Adrenal gland (tissue), 5 donors: ENCODE measurements around the gene CELF2.

ENCODE experiments used
- POLR2A ChIP-seq, 2 donors: fragments of 450-650 bp; IDR thresholded peaks; one replicate each; pipeline ENCODE4 v1.6.1; 2017; ENCODE audit warnings: antibody characterized with exemption in 2 of 2, mild to moderate bottlenecking in 2 of 2, moderate library complexity in 1 of 2
- TF ChIP-seq, protein P1 (sequence below), 6 experiments: fragments of 450-650 bp in 4 of 6; fragments of 200-600 bp in 2 of 6; sonication (generic) in 1 of 6; IDR thresholded peaks; 1 replicate in 5 of 6; 2 replicates in 1 of 6; pipeline versions ENCODE4 v1.5.1 to v1.8.0; 2016 to 2021; ENCODE audit warnings: antibody characterized with exemption in 6 of 6, mild to moderate bottlenecking in 2 of 6, moderate library complexity in 1 of 6
- donor health status: DM: no; HTN: no; CAD: no.

DNA sequence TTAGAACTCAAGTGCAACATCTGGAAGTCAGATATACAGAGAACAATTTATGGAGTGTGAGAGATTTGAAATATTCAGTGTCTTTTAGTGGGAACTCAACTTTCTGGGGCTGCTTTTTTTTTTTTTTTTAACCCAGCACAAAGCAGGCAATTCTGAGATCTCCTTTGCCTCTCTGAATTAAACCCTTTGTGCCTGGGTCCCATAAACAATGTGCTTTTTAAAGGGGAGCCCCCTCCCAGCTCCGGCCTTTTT lies 146.8 kb downstream of the CELF2 start:
- no peak for TF ChIP-seq POLR2A (IDR thresholded peaks at IDR 0.05)
- TF ChIP-seq, protein P1, sequence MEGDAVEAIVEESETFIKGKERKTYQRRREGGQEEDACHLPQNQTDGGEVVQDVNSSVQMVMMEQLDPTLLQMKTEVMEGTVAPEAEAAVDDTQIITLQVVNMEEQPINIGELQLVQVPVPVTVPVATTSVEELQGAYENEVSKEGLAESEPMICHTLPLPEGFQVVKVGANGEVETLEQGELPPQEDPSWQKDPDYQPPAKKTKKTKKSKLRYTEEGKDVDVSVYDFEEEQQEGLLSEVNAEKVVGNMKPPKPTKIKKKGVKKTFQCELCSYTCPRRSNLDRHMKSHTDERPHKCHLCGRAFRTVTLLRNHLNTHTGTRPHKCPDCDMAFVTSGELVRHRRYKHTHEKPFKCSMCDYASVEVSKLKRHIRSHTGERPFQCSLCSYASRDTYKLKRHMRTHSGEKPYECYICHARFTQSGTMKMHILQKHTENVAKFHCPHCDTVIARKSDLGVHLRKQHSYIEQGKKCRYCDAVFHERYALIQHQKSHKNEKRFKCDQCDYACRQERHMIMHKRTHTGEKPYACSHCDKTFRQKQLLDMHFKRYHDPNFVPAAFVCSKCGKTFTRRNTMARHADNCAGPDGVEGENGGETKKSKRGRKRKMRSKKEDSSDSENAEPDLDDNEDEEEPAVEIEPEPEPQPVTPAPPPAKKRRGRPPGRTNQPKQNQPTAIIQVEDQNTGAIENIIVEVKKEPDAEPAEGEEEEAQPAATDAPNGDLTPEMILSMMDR (IDR thresholded peaks at IDR 0.05), result no peak
